Gastroesophageal sphincter (tissue), 4 donors: ENCODE data around the gene PTPRG. TPM values are rescaled to one million over a fixed set of nuclear protein-coding genes. Genes with fewer than 3 reads are reported as not detected.
A peak's percentile ranks its signal among the peaks of the same experiment; 100 is the strongest.

Experiments used
- ATAC-seq: fragments of 150-250 bp; one replicate; pipeline ENCODE4 v1.9.1; 2016; ENCODE audit warnings: mild to moderate bottlenecking, moderate library complexity
- H3K27ac ChIP-seq, 4 donors: fragments of 200-600 bp; sonication (generic) in 3 of 4; 1 replicate in 3 of 4; 2 replicates in 1 of 4; pipeline ENCODE4 v1.5.1; 2016 to 2019
- H3K27me3 ChIP-seq: fragments of 200-600 bp; sonication (generic); one replicate; pipeline ENCODE4 v1.5.1; 2019
- H3K36me3 ChIP-seq, 2 donors: fragments of 200-600 bp; sonication (generic); one replicate each; pipeline ENCODE4 v1.5.1; 2019; ENCODE audit warnings: control low read depth in 1 of 2
- H3K4me1 ChIP-seq, 3 donors: fragments of 200-600 bp; sonication (generic); 1 replicate in 2 of 3; 2 replicates in 1 of 3; pipeline ENCODE4 v1.5.1; 2016 to 2019; ENCODE audit warnings: control low read depth in 2 of 3
- H3K4me3 ChIP-seq, 2 donors: fragments of 200-600 bp; sonication (generic); one replicate each; pipeline ENCODE4 v1.5.1; 2019; ENCODE audit warnings: mild to moderate bottlenecking in 1 of 2, moderate library complexity in 1 of 2
- H3K9me3 ChIP-seq, 3 donors: fragments of 200-600 bp; sonication (generic); one replicate each; pipeline ENCODE4 v1.5.1; 2017 to 2019; ENCODE audit warnings: control low read depth in 2 of 3
- EP300 ChIP-seq: sonication (generic); formaldehyde crosslinking; IDR thresholded peaks from one replicate; pipeline ENCODE4 v1.6.1; 2017; ENCODE audit warnings: antibody characterized with exemption, mild to moderate bottlenecking
- POLR2A ChIP-seq, 2 donors: fragments of 450-650 bp; IDR thresholded peaks; one replicate each; pipeline ENCODE4 v1.6.1; 2017; ENCODE audit warnings: antibody characterized with exemption in 2 of 2, mild to moderate bottlenecking in 2 of 2, moderate library complexity in 1 of 2
- POLR2AphosphoS5 ChIP-seq: sonication (generic); formaldehyde crosslinking; IDR thresholded peaks from one replicate; pipeline ENCODE4 v1.6.1; 2017; ENCODE audit warnings: antibody characterized with exemption
- WGBS, 2 donors: methylation state at CpG; one replicate each; pipeline ENCODE4 v1.1.5; 2018; ENCODE audit warnings: low coverage in 1 of 2; 5-methylcytosine and 5-hydroxymethylcytosine counted together
- total RNA-seq, 4 donors: library from RNA; depleted of rRNA; stranded (reverse); fragments of >200 nt; gene quantifications; one replicate each; pipeline ENCODE4 v1.1.0, GENCODE V29; 2016
- TF ChIP-seq, protein P1 (sequence below), 4 experiments: fragments of 200-600 bp in 2 of 4; fragments of 450-650 bp in 2 of 4; sonication (generic) in 1 of 4; IDR thresholded peaks; one replicate each; pipeline ENCODE4 v1.5.1; 2017 to 2019; ENCODE audit warnings: antibody characterized with exemption in 4 of 4, mild to moderate bottlenecking in 2 of 4, moderate library complexity in 2 of 4

The PTPRG gene
- total RNA-seq, 4 donors from 2014 or later, result 48.7 to 81.9 (median 52.8) TPM

DNA sequence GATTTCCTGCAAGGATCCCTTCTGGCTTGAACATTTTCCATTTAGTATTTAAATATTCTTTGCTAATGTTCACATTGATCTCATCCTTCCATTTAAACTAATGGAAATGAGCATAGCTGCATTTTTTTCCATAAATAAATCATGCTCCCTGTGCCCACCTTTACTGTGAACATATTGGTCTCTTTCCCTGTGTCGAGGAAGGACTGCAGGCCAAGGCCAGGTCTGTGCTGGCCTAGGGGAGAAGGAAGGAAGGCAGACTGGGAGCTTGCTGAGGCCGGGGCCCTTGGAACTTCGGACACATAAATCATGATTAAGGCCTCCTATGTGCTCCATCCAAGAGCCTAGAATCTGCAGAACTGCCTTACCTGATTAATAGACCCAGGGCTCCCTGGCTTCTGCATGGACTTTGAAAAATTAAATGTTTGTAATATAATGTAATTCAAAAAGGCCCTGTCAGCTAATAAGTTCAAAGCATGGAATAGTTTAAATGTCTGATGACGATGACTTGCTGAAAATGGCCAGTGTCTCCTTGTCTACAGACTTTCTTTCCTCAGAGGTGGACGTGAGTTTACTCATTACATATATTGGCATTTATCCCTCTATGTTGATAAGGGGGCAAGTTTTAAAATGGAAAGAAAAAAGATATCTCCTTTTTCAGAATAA, 636.1 kb downstream of the PTPRG start:
- 70 to 78% methylated on average over 5 of the region's 5 CpGs for WGBS, 2 donors

DNA sequence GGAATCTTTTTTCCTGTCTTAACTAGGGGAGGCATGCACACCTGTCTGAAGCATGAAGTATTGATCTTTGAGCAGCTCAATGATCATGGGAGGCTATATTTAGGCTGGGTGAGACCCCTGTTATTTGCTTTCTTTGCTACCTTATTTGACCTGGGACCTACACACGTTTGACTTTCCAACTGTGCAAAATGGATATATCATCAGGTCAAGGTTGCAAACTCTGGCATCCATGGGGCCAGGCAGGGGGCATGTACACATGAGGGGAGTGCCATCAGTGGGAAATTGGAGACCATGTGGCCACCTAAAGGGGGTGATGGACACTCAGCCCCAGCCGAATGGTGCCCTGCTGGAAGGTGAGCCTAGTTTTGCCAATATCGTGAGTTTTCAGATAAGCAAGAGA, 637.8 kb downstream of the PTPRG start:
- Histone ChIP-seq H3K9me3 (no peaks in the 10 kb centered on the region), H3K4me1 (no peaks in the 10 kb centered on the region), H3K36me3 (peaks cover 0 to 37% of the 10 kb centered on the region in 2 donors), H3K27me3 (no peaks in the 10 kb centered on the region), H3K27ac (no peak overlapping the region), H3K4me3 (no peak overlapping the region)
- ATAC-seq, result no peak
- WGBS, 2 donors, result 90% methylated on average over 3 of the region's 3 CpGs; no CpG with 5 or more reads in 1 of the 2 donors
- TF ChIP-seq POLR2A (IDR thresholded peaks at IDR 0.05) (no peak), EP300 (no peak), POLR2AphosphoS5 (no peak)
- TF ChIP-seq, protein P1, sequence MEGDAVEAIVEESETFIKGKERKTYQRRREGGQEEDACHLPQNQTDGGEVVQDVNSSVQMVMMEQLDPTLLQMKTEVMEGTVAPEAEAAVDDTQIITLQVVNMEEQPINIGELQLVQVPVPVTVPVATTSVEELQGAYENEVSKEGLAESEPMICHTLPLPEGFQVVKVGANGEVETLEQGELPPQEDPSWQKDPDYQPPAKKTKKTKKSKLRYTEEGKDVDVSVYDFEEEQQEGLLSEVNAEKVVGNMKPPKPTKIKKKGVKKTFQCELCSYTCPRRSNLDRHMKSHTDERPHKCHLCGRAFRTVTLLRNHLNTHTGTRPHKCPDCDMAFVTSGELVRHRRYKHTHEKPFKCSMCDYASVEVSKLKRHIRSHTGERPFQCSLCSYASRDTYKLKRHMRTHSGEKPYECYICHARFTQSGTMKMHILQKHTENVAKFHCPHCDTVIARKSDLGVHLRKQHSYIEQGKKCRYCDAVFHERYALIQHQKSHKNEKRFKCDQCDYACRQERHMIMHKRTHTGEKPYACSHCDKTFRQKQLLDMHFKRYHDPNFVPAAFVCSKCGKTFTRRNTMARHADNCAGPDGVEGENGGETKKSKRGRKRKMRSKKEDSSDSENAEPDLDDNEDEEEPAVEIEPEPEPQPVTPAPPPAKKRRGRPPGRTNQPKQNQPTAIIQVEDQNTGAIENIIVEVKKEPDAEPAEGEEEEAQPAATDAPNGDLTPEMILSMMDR (IDR thresholded peaks at IDR 0.05), result no peak

More for the DNA sequence above, 636.1 kb downstream of the PTPRG start:
- H3K4me1 ChIP-seq, result no peaks in the 10 kb centered on the region
- TF ChIP-seq EP300 (no peak), POLR2AphosphoS5 (no peak), POLR2A (IDR thresholded peaks at IDR 0.05) (no peak)
- TF ChIP-seq, protein P1 (IDR thresholded peaks at IDR 0.05), result no peak
- ATAC-seq, result no peak
- no peak overlapping the region for H3K4me3 ChIP-seq
- H3K27me3 ChIP-seq, result no peaks in the 10 kb centered on the region
- H3K36me3 ChIP-seq, result peaks cover 0 to 39% of the 10 kb centered on the region in 2 donors
- H3K9me3 ChIP-seq, result no peaks in the 10 kb centered on the region
- H3K27ac ChIP-seq, result no peak overlapping the region

DNA sequence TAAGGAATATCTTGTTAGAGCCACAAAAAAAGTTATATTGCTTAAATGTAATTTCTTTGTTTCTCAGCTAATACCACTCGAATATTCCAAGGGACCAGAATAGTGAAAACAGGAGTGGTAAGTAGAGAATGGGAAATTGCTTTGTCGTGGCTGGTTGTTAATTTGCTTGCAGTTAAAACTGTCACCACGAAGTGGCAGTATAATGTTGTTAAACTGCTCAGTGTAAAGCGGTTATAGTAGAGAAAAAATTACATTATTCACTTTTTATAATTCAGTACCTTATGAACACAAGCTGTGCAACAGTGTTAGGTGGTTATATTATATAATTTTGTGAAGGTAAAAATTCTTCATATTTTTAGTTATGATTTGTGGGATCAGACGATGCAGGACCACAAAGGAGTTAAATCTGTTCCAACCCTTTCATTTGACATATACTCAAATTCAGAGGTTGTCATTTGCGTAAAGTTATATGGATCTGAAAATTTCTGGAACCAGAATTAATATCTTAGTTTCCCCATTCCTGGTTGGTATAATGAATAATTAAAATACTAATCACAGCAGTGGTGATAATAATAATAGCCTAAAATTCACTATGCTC, 640.2 kb downstream of the PTPRG start:
- Histone ChIP-seq H3K27ac (no peak overlapping the region), H3K9me3 (no peaks in the 10 kb centered on the region), H3K4me3 (no peak overlapping the region), H3K36me3 (peaks cover 0 to 40% of the 10 kb centered on the region in 2 donors), H3K4me1 (no peaks in the 10 kb centered on the region), H3K27me3 (no peaks in the 10 kb centered on the region)
- TF ChIP-seq POLR2AphosphoS5 (no peak), EP300 (no peak), POLR2A (IDR thresholded peaks at IDR 0.05) (no peak)
- TF ChIP-seq, protein P1 (IDR thresholded peaks at IDR 0.05), result peak in 3 of 4 experiments; percentile 34 to 50 (median 43)
- 37 to 43% methylated on average over 6 of the region's 6 CpGs for WGBS, 2 donors
- ATAC-seq, result no peak

DNA sequence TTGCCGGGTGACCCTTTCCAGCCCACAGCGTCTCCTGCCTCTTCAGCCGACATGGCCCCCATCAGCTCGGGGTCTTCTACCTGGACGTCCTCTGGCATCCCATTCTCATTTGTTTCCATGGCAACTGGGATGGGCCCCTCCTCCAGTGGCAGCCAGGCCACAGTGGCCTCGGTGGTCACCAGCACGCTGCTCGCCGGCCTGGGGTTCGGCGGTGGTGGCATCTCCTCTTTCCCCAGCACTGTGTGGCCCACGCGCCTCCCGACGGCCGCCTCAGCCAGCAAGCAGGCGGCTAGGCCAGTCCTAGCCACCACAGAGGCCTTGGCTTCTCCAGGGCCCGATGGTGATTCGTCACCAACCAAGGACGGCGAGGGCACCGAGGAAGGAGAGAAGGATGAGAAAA, 641.8 kb downstream of the PTPRG start:
- Histone ChIP-seq H3K4me1 (no peaks in the 10 kb centered on the region), H3K27ac (no peak overlapping the region), H3K9me3 (no peaks in the 10 kb centered on the region), H3K4me3 (no peak overlapping the region), H3K27me3 (no peaks in the 10 kb centered on the region), H3K36me3 (peaks cover 0 to 37% of the 10 kb centered on the region in 2 donors)
- no peak for TF ChIP-seq POLR2A (IDR thresholded peaks at IDR 0.05)
- TF ChIP-seq, protein P1 (IDR thresholded peaks at IDR 0.05), result no peak
- no peak for TF ChIP-seq POLR2AphosphoS5
- TF ChIP-seq EP300, result no peak
- 80 to 90% methylated on average over 5 to 9 of the region's 22 CpGs for WGBS, 2 donors
- no peak for ATAC-seq

DNA sequence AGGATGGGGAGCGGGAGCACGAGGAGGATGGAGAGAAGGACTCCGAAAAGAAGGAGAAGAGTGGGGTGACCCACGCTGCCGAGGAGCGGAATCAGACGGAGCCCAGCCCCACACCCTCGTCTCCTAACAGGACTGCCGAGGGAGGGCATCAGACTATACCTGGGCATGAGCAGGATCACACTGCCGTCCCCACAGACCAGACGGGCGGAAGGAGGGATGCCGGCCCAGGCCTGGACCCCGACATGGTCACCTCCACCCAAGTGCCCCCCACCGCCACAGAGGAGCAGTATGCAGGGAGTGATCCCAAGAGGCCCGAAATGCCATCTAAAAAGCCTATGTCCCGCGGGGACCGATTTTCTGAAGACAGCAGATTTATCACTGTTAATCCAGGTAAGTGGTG, 642.2 kb downstream of the PTPRG start:
- Histone ChIP-seq H3K9me3 (no peaks in the 10 kb centered on the region), H3K27me3 (no peaks in the 10 kb centered on the region), H3K4me3 (no peak overlapping the region), H3K27ac (no peak overlapping the region), H3K36me3 (peaks cover 0 to 41% of the 10 kb centered on the region in 2 donors), H3K4me1 (no peaks in the 10 kb centered on the region)
- no peak for TF ChIP-seq POLR2A (IDR thresholded peaks at IDR 0.05)
- TF ChIP-seq, protein P1 (IDR thresholded peaks at IDR 0.05), result no peak
- no peak for TF ChIP-seq POLR2AphosphoS5
- no peak for TF ChIP-seq EP300
- ATAC-seq, result no peak
- 93 to 97% methylated on average over 4 to 18 of the region's 19 CpGs for WGBS, 2 donors
